ENCODE results near the gene P2RY6.

Gene P2RY6

GRCh38 chr11:73317373-73317772, 45.2 kb downstream of the P2RY6 start:
- TF ChIP-seq CTCF (IDR thresholded peaks at IDR 0.05; ENCODE audit: control extremely low read depth, extremely low read depth, low read depth, missing control alignments), result no peak
- ChIA-PET CTCF (interaction anchor here (1.1 to 22.3 kb wide), 8 partner anchors 8 to 308 kb away, joined by 3 to 302 read pairs (median 6); partner anchors contain the start of gene ARHGEF17), POLR2A (no interaction called here)
- no peak for DNase-seq (ENCODE audit: extremely low spot score)

GRCh38 chr11:73317803-73318202, 45.7 kb downstream of the P2RY6 start:
- no peak for TF ChIP-seq CTCF (IDR thresholded peaks at IDR 0.05; ENCODE audit: control extremely low read depth, extremely low read depth, low read depth, missing control alignments)
- ChIA-PET CTCF (interaction anchor here (1.1 to 22.3 kb wide), 8 partner anchors 8 to 308 kb away, joined by 3 to 302 read pairs (median 6); partner anchors contain the start of gene ARHGEF17), POLR2A (no interaction called here)
- no peak for DNase-seq (ENCODE audit: extremely low spot score)

GRCh38 chr11:73318501-73319011, 46.4 kb downstream of the P2RY6 start:
- POLR2A ChIA-PET, result no interaction called here
- TF ChIP-seq CTCF (IDR thresholded peaks at IDR 0.05; ENCODE audit: control extremely low read depth, extremely low read depth, low read depth, missing control alignments), result no peak
- CTCF ChIA-PET, result interaction anchor here (1.2 to 22.3 kb wide), 5 partner anchors 7 to 35 kb away, joined by 3 to 302 read pairs (median 6); partner anchors contain the start of gene ARHGEF17
- no peak for DNase-seq (ENCODE audit: extremely low spot score)

GRCh38 chr11:73320763-73321603, 48.8 kb downstream of the P2RY6 start:
- no peak for TF ChIP-seq CTCF (IDR thresholded peaks at IDR 0.05; ENCODE audit: control extremely low read depth, extremely low read depth, low read depth, missing control alignments)
- POLR2A ChIA-PET, result no interaction called here
- DNase-seq (ENCODE audit: extremely low spot score), result no peak
- CTCF ChIA-PET, result interaction anchor here (2.7 to 13.4 kb wide), 4 partner anchors 13 to 32 kb away, joined by 11 to 302 read pairs (median 86); partner anchors contain the start of gene ARHGEF17

- no peak for DNase-seq (ENCODE audit: extremely low spot score)
- ChIA-PET CTCF (interaction anchor here (1.1 to 13.4 kb wide), 6 partner anchors 14 to 63 kb away, joined by 3 to 302 read pairs (median 25); partner anchors contain the start of gene ARHGEF17), POLR2A (interaction anchor here (0.5 kb wide), 1 partner anchor 135 kb away, joined by 3 read pairs; no protein-coding TSS in a partner anchor)
- no peak for TF ChIP-seq CTCF (IDR thresholded peaks at IDR 0.05; ENCODE audit: control extremely low read depth, extremely low read depth, low read depth, missing control alignments)
Measured at GRCh38 chr11:73321604-73322381, 49.7 kb downstream of the P2RY6 start.
